K562 (cell line): Measurements from ENCODE around the gene GPR108. TPM values are rescaled to one million over a fixed set of nuclear protein-coding genes. Genes with fewer than 3 reads are reported as not detected.

ENCODE experiments used
- DDX20 ChIP-seq: fragments of 450-650 bp; IDR thresholded peaks from 2 replicates; pipeline ENCODE4 v1.6.1; 2016; ENCODE audit warnings: missing genetic modification characterization, low read depth, mild to moderate bottlenecking, missing compliant biosample characterization, moderate library complexity
- GABPB1 ChIP-seq: sonication (generic); formaldehyde crosslinking; IDR thresholded peaks from 2 replicates; pipeline ENCODE4 v1.8.0; 2022; ENCODE audit warnings: mild to moderate bottlenecking, missing genetic modification reagents
- MYC ChIP-seq, 2 experiments: fragments of 250-450 bp in 1 of 2; sonication (Bioruptor Pico) in 1 of 2; IDR thresholded peaks; 2 replicates each; pipeline versions ENCODE4 v1.5.1 to v1.6.1; 2012 to 2021; ENCODE audit warnings: low read depth in 2 of 2, borderline replicate concordance in 1 of 2, improper control_type of control experiment in 1 of 2, low read length in 1 of 2, mild to moderate bottlenecking in 1 of 2, moderate library complexity in 1 of 2
- NFRKB ChIP-seq: fragments of 450-650 bp; IDR thresholded peaks from 2 replicates; pipeline ENCODE4 v1.6.1; 2016; ENCODE audit warnings: low read depth
- NFYB ChIP-seq: IDR thresholded peaks from 2 replicates; pipeline ENCODE4 v1.6.1; 2011; ENCODE audit warnings: mild to moderate bottlenecking, moderate library complexity; ENCODE audit not compliant: insufficient read length; ENCODE audit errors: extremely low read depth
- PCBP2 ChIP-seq: fragments of 200-400 bp; formaldehyde crosslinking; IDR thresholded peaks from 2 replicates; pipeline ENCODE4 v1.6.1; 2018; ENCODE audit warnings: low read length, low read depth, mild to moderate bottlenecking, moderate library complexity; ENCODE audit not compliant: poor library complexity, severe bottlenecking
- PRDM10 ChIP-seq: fragments of 450-650 bp; IDR thresholded peaks from 2 replicates; pipeline ENCODE4 v1.6.1; 2018; ENCODE audit not compliant: partially characterized antibody
- RAD21 ChIP-seq, 2 experiments: fragments of 250-450 bp in 1 of 2; fragments of 450-650 bp in 1 of 2; sonication (Bioruptor Pico) in 1 of 2; formaldehyde crosslinking in 1 of 2; IDR thresholded peaks in 1 of 2; conservative IDR thresholded peaks in 1 of 2; 2 replicates each; pipeline versions ENCODE4 v1.4.0 to v1.8.0; 2020 to 2022; ENCODE audit warnings: mild to moderate bottlenecking in 2 of 2, moderate library complexity in 1 of 2
- RBM14 ChIP-seq: fragments of 200-400 bp; formaldehyde crosslinking; IDR thresholded peaks from 2 replicates; pipeline ENCODE4 v1.6.1; 2018; ENCODE audit warnings: low read depth, mild to moderate bottlenecking, low read length, moderate library complexity, borderline replicate concordance; ENCODE audit not compliant: insufficient read depth
- RBM15 ChIP-seq: fragments of 200-400 bp; formaldehyde crosslinking; IDR thresholded peaks from 2 replicates; pipeline ENCODE4 v1.6.1; 2018; ENCODE audit warnings: mild to moderate bottlenecking, low read length, moderate library complexity; ENCODE audit not compliant: insufficient read depth
- WHSC1 ChIP-seq: IDR thresholded peaks from one replicate; pipeline ENCODE4 v1.6.1; 2012; ENCODE audit warnings: low read length, control low read depth, inconsistent platforms
- ZBTB5 ChIP-seq: fragments of 450-650 bp; IDR thresholded peaks from 2 replicates; pipeline ENCODE4 v1.6.1; 2017; ENCODE audit warnings: antibody characterized with exemption
- polyA plus RNA-seq, 8 experiments: library from polyadenylated mRNA; depleted of rRNA in 4 of 8; stranded (reverse) in 5 of 8; unstranded in 3 of 8; fragments of >200 nt; fragmentation: Nextera tagmentation in 2 of 8; fragmentation: Illumina TruSeq in 1 of 8; extraction: Ambion mirVana in 2 of 8; extraction: Trizol in 1 of 8; gene quantifications; 2 replicates each; pipeline versions ENCODE4 v1.2.1 to v1.2.3, GENCODE V29; 2011 to 2014; ENCODE audit warnings: inconsistent platforms in 1 of 8, missing spikeins in 1 of 8
- total RNA-seq, 7 experiments: library from RNA; depleted of rRNA in 6 of 7; stranded (reverse); fragments of >200 nt in 6 of 7; fragmentation: Illumina TruSeq in 2 of 7; extraction: Trizol in 2 of 7; gene quantifications; 2 replicates each; pipeline versions ENCODE4 v1.2.1 to v1.2.3, GENCODE V29; 2011 to 2021; ENCODE audit warnings: low replicate concordance in 1 of 7
- TF ChIP-seq, protein P1 (sequence below): sonication (generic); formaldehyde crosslinking; IDR thresholded peaks from 2 replicates; pipeline ENCODE4 v1.8.1; 2023; ENCODE audit warnings: mild to moderate bottlenecking, missing genetic modification reagents
- TF ChIP-seq, protein P2 (sequence below): IDR thresholded peaks from 3 replicates; pipeline ENCODE4 v1.6.1; 2011; ENCODE audit warnings: borderline replicate concordance, mild to moderate bottlenecking, moderate library complexity; ENCODE audit not compliant: insufficient read length; ENCODE audit errors: extremely low read depth

GPR108 gene
- total and polyA plus RNA-seq, 9 of the 15 experiments (the other 6 are each of a cell fraction or from before 2014, with no cell fraction given): 2.4 to 33.2 (median 24.4) TPM

DNA sequence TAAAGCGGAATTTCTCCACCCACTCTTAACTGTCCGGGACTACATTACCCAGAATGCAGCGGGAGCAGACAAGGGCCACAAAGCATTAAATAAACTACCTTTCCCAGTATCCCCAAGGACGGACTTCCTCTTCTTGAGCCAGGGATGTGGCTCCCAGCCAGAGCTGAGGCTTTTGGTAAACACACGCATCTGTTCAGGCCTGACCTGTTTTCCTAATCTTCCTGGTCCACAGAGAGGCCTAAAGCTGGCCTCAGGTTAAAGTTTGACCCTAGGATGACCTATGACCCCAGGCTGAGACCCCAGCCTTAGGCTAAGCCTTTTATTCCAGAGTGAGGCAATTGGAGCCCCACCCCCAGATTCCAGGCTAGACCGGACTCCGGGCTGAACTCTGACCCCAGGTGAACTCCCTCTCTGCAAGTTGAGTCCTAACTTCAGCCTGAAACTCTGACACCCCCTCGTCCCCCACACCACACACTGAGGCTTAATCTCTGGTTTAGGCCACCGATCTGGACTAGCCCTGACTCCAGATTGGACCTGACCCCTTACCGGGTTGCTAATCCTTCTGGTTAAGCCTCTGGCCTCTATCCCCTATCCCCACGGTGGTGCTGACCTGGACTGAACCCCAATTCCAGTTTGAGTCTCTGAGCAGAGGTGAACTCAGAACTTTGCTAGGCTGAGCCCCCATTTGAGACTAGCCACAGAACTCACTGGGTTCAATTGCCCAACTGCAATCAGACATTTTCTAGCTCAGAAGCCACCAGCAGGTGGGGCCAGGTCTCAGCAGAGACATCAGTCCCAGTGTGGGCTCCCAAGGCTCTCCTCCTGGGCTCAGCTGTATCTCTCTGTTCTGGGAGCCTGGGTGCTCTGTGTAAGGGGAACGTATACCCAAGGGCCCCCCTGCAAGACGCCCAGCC, 750 bp upstream of the GPR108 start (continued):
- TF ChIP-seq PCBP2 (no peak), PRDM10 (no peak), WHSC1 (no peak), MYC (IDR thresholded peaks at IDR 0.05; ENCODE audit: low read depth, low read length) (0 out of 2 replicates have a peak, but pooled peaks have one; percentile 20), MYC (CRISPR knock-in tag; IDR thresholded peaks at IDR 0.05; ENCODE audit: borderline replicate concordance, low read depth) (peak; percentile 77; the same call in 1 of the 2 replicates), DDX20 (no peak), RAD21 (CRISPR knock-in tag; conservative IDR thresholded peaks at IDR 0.05 in 1 of 2, IDR thresholded peaks at IDR 0.05 in 1 of 2) (peak; percentile 83 to 86), NFRKB (0 out of 2 replicates have a peak, but pooled peaks have one; percentile 41), RBM14 (no peak), RBM15 (no peak), NFYB (no peak), GABPB1 (CRISPR knock-in tag) (peak; percentile 88), ZBTB5 (no peak)
- TF ChIP-seq, protein P1, sequence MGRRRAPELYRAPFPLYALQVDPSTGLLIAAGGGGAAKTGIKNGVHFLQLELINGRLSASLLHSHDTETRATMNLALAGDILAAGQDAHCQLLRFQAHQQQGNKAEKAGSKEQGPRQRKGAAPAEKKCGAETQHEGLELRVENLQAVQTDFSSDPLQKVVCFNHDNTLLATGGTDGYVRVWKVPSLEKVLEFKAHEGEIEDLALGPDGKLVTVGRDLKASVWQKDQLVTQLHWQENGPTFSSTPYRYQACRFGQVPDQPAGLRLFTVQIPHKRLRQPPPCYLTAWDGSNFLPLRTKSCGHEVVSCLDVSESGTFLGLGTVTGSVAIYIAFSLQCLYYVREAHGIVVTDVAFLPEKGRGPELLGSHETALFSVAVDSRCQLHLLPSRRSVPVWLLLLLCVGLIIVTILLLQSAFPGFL: no peak
- TF ChIP-seq, protein P2, sequence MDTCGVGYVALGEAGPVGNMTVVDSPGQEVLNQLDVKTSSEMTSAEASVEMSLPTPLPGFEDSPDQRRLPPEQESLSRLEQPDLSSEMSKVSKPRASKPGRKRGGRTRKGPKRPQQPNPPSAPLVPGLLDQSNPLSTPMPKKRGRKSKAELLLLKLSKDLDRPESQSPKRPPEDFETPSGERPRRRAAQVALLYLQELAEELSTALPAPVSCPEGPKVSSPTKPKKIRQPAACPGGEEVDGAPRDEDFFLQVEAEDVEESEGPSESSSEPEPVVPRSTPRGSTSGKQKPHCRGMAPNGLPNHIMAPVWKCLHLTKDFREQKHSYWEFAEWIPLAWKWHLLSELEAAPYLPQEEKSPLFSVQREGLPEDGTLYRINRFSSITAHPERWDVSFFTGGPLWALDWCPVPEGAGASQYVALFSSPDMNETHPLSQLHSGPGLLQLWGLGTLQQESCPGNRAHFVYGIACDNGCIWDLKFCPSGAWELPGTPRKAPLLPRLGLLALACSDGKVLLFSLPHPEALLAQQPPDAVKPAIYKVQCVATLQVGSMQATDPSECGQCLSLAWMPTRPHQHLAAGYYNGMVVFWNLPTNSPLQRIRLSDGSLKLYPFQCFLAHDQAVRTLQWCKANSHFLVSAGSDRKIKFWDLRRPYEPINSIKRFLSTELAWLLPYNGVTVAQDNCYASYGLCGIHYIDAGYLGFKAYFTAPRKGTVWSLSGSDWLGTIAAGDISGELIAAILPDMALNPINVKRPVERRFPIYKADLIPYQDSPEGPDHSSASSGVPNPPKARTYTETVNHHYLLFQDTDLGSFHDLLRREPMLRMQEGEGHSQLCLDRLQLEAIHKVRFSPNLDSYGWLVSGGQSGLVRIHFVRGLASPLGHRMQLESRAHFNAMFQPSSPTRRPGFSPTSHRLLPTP: no peak
